GM23338 (cell line): ENCODE results near the gene OXLD1. TPM values are rescaled to one million over a fixed set of nuclear protein-coding genes. Genes with fewer than 3 reads are reported as not detected.

ENCODE experiments used
- ATAC-seq: fragments of 200-7000 bp; cut with Tn5 transposase; 3 replicates; pipeline ENCODE4 v1.9.1; 2020
- DNase-seq: peaks from one replicate; pipeline ENCODE4 v3.0.0-alpha.2; 2015; ENCODE audit warnings: low spot score
- H2AFZ ChIP-seq: fragments of 200-600 bp; sonication (generic); 2 replicates; pipeline ENCODE4 v1.8.0; 2016; ENCODE audit warnings: antibody characterized with exemption, mild to moderate bottlenecking, moderate library complexity
- H3F3A ChIP-seq: fragments of 200-600 bp; sonication (generic); replicated peaks from 2 replicates; pipeline ENCODE4 v1.8.0; 2017; ENCODE audit warnings: antibody characterized with exemption, mixed run types, low read depth
- H3K27ac ChIP-seq: fragments of 200-600 bp; sonication (generic); 2 replicates; pipeline ENCODE4 v1.6.1; 2016; ENCODE audit warnings: low read depth
- H3K27me3 ChIP-seq: fragments of 200-600 bp; sonication (generic); 2 replicates; pipeline ENCODE4 v1.8.0; 2016; ENCODE audit warnings: mild to moderate bottlenecking, mixed run types, moderate library complexity; ENCODE audit not compliant: insufficient read depth
- H3K36me3 ChIP-seq: fragments of 200-600 bp; sonication (generic); 2 replicates; pipeline ENCODE4 v1.8.0; 2016; ENCODE audit warnings: mild to moderate bottlenecking; ENCODE audit not compliant: insufficient read depth
- H3K4me1 ChIP-seq: fragments of 200-600 bp; sonication (generic); 2 replicates; pipeline ENCODE4 v1.8.0; 2016; ENCODE audit warnings: mild to moderate bottlenecking, moderate library complexity; ENCODE audit not compliant: insufficient read depth
- H3K4me2 ChIP-seq: fragments of 200-600 bp; sonication (generic); 2 replicates; pipeline ENCODE4 v1.7.1; 2017; ENCODE audit warnings: mixed run types
- H3K4me3 ChIP-seq: fragments of 200-600 bp; sonication (generic); 2 replicates; pipeline ENCODE4 v1.6.1; 2016; ENCODE audit warnings: mixed run types
- H3K79me2 ChIP-seq: fragments of 200-600 bp; sonication (generic); replicated peaks from 2 replicates; pipeline ENCODE4 v1.8.0; 2017; ENCODE audit warnings: mild to moderate bottlenecking; ENCODE audit not compliant: insufficient read depth
- H3K9me2 ChIP-seq: fragments of 200-600 bp; sonication (generic); 2 replicates; pipeline ENCODE4 v1.8.0; 2017; ENCODE audit not compliant: insufficient read depth
- H4K20me1 ChIP-seq: fragments of 200-600 bp; sonication (generic); replicated peaks from 2 replicates; pipeline ENCODE4 v1.8.0; 2017; ENCODE audit warnings: mild to moderate bottlenecking; ENCODE audit not compliant: insufficient read depth
- H3K27ac Mint-ChIP-seq: 2 replicates; pipeline ENCODE4 v1.8.0; 2020; ENCODE audit warnings: inconsistent platforms, mild to moderate bottlenecking, moderate library complexity, mixed read lengths
- H3K27me3 Mint-ChIP-seq: 3 replicates; pipeline ENCODE4 v1.8.0; 2022; ENCODE audit warnings: low read depth, mild to moderate bottlenecking, moderate library complexity, mixed read lengths, inconsistent platforms; ENCODE audit not compliant: insufficient read depth, poor library complexity
- H3K36me3 Mint-ChIP-seq: 3 replicates; pipeline ENCODE4 v1.8.0; 2021; ENCODE audit warnings: low read depth, mild to moderate bottlenecking, inconsistent platforms, moderate library complexity, mixed read lengths
- H3K4me1 Mint-ChIP-seq: 3 replicates; pipeline ENCODE4 v1.8.0; 2020; ENCODE audit warnings: mild to moderate bottlenecking, inconsistent platforms, mixed read lengths
- H3K4me3 Mint-ChIP-seq: 3 replicates; pipeline ENCODE4 v1.8.0; 2021; ENCODE audit warnings: moderate library complexity, mild to moderate bottlenecking, inconsistent platforms, mixed read lengths
- H3K9me3 Mint-ChIP-seq: 3 replicates; pipeline ENCODE4 v1.8.0; 2020; ENCODE audit warnings: moderate library complexity, mild to moderate bottlenecking, inconsistent platforms, mixed read lengths
- CREB1 ChIP-seq: fragments of 250-450 bp; sonication (Bioruptor Pico); IDR thresholded peaks from 2 replicates; pipeline ENCODE4 v1.5.0; 2020; ENCODE audit warnings: low read depth, mild to moderate bottlenecking, moderate library complexity
- CTCF ChIP-seq, 2 experiments: fragments of 200-600 bp in 1 of 2; sonication (generic) in 1 of 2; conservative IDR thresholded peaks; 2 replicates each; pipeline versions ENCODE4 v1.5.1 to v1.6.1; 2016 to 2017; ENCODE audit warnings: antibody characterized with exemption in 2 of 2, low read depth in 2 of 2, mild to moderate bottlenecking in 2 of 2, moderate library complexity in 1 of 2
- EZH2 ChIP-seq: fragments of 200-600 bp; sonication (generic); IDR thresholded peaks from one replicate; pipeline ENCODE4 v1.8.0; 2017; ENCODE audit warnings: antibody characterized with exemption, mild to moderate bottlenecking, low read depth; ENCODE audit not compliant: unreplicated experiment
- EZH2phosphoT487 ChIP-seq: fragments of 200-600 bp; sonication (generic); IDR thresholded peaks from one replicate; pipeline ENCODE4 v1.8.1; 2018; ENCODE audit warnings: antibody characterized with exemption; ENCODE audit not compliant: unreplicated experiment
- JUNB ChIP-seq: IDR thresholded peaks from one replicate; pipeline ENCODE4 v1.6.1; 2016; ENCODE audit warnings: antibody characterized with exemption; ENCODE audit not compliant: unreplicated experiment
- REST ChIP-seq: IDR thresholded peaks from one replicate; pipeline ENCODE4 v1.6.1; 2018; ENCODE audit warnings: antibody characterized with exemption; ENCODE audit not compliant: unreplicated experiment
- STAT1 ChIP-seq: IDR thresholded peaks from one replicate; pipeline ENCODE4 v1.6.1; 2016; ENCODE audit warnings: antibody characterized with exemption; ENCODE audit not compliant: unreplicated experiment
- ZNF114 ChIP-seq: fragments of 250-450 bp; sonication (Bioruptor Pico); IDR thresholded peaks from 2 replicates; pipeline ENCODE4 v1.5.0; 2020; ENCODE audit warnings: mild to moderate bottlenecking, moderate library complexity
- polyA plus RNA-seq: library from polyadenylated mRNA; unstranded; fragments of >200 nt; fragmentation: Nextera tagmentation; extraction: Ambion mirVana; gene quantifications from 2 replicates; pipeline ENCODE4 v1.2.1, GENCODE V29; 2016
- total RNA-seq: library from RNA; depleted of rRNA; stranded (reverse); fragments of >200 nt; shearing (Covaris generic); gene quantifications from 2 replicates; pipeline ENCODE4 v1.2.3, GENCODE V29; 2014

Gene OXLD1
- total and polyA plus RNA-seq, 2 experiments from 2014 or later = 46.0 to 64.9 TPM

- TF ChIP-seq REST (no peak), STAT1 (no peak), EZH2phosphoT487 (no peak), EZH2 (no peak), ZNF114 (no peak), CREB1 (CRISPR knock-in tag) (no peak), CTCF (conservative IDR thresholded peaks at IDR 0.05; ENCODE audit: low read depth in 2 of 2) (no peak), JUNB (no peak)
Measured at GRCh38 chr17:81682565-81683207, 16.3 kb upstream of the OXLD1 start (continued).

GRCh38 chr17:81681672-81682071 lies 15.3 kb upstream of the OXLD1 start:
- H3K27ac ChIP-seq = no peak overlapping the region
- H2AFZ ChIP-seq = no peak overlapping the region
- H3F3A ChIP-seq = peaks cover 18% of the 10 kb centered on the region
- peaks cover 13% of the 10 kb centered on the region for H3K27me3 Mint-ChIP-seq
- no peak for TF ChIP-seq STAT1
- no peak for TF ChIP-seq JUNB
- TF ChIP-seq CTCF (conservative IDR thresholded peaks at IDR 0.05; ENCODE audit: low read depth in 2 of 2) = no peak
- H3K4me3 Mint-ChIP-seq = 0 out of 3 replicates have a peak overlapping the region, but pooled peaks have one; percentile 92
- H3K36me3 ChIP-seq = no peaks in the 10 kb centered on the region
- no peak overlapping the region for H3K4me3 ChIP-seq
- H3K4me1 ChIP-seq = peaks cover 6% of the 10 kb centered on the region
- no peak overlapping the region for H3K4me2 ChIP-seq
- no peak for DNase-seq
- no peak for ATAC-seq
- H3K27me3 ChIP-seq = no peaks in the 10 kb centered on the region
- H3K79me2 ChIP-seq = peaks cover 48% of the 10 kb centered on the region
- no peaks in the 10 kb centered on the region for H3K9me3 Mint-ChIP-seq
- H3K4me1 Mint-ChIP-seq = peaks cover 12% of the 10 kb centered on the region
- H3K36me3 Mint-ChIP-seq = peaks cover 19% of the 10 kb centered on the region
- H3K27ac Mint-ChIP-seq = no peak overlapping the region
- no peaks in the 10 kb centered on the region for H3K9me2 ChIP-seq
- H4K20me1 ChIP-seq = peaks cover 8% of the 10 kb centered on the region; the same call in 1 of the 2 replicates
